Measurements from ENCODE around the gene CES4A. TPM values are rescaled to one million over a fixed set of nuclear protein-coding genes. Genes with fewer than 3 reads are reported as not detected.

CES4A gene
- total and polyA plus RNA-seq, 4 experiments from 2014 or later = 4.1 to 21.9 (median 16.0) TPM

DNA sequence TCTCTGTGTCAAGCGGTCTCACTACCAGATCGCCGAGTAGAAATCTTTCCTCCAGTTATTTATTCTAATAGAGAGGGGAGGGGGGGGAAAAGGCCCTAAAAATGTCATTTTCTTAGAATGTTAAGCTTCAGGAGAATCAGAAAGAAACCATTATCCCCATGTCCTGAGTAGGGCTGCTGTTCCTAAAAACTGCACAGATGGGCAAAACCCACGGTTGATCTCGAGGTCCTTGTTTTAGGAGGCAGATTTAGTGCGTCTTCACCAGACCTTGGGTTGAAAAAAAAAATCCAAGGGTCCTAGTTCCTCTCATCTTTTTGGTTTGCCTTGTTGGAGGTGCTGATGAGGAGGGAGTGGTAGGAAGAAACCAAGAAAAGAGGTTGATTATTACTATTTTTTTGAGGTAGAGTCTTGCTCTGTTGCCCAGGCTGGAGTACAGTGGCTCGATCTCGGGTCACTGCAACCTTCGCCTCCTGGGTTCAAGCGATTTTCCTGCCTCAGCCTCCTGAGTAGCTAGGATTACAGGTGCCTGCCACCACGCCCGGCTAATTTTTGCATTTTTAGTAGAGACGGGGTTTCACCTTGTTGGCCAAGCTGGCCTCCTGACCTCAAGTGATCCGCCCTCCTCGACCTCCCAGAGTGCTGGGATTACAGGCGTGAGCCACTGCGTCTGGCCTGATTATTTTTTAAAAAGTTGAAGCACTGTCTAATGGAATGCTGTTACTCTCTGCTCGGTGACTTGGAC is 42.0 kb downstream of the CES4A start:
- no peaks in the 10 kb centered on the region for H3K27me3 ChIP-seq (ENCODE audit: insufficient read depth, low read length)
- ChIA-PET CTCF (ENCODE audit: partially characterized antibody) (interaction anchor here (0.7 to 3.9 kb wide), 3 partner anchors 12 to 125 kb away, joined by 3 to 23 read pairs (median 3); no protein-coding TSS in a partner anchor), POLR2A (ENCODE audit: partially characterized antibody) (interaction anchor here (0.7 to 6.3 kb wide), 19 partner anchors 8 to 196 kb away, joined by 3 to 60 read pairs (median 8); partner anchors contain the start of genes B3GNT9, FBXL8, HSF4 and MATCAP1)
- Mint-ChIP-seq H3K27ac (peak overlapping the region; percentile 84 to 93 (median 90)), H3K9me3 (no peaks in the 10 kb centered on the region), H3K36me3 (peaks cover 4 to 26% of the 10 kb centered on the region in 2 donors), H3K27me3 (no peaks in the 10 kb centered on the region), H3K4me3 (peak overlapping the region; percentile 90 to 93 (median 92)), H3K4me1 (peaks cover 26 to 65% (median 48%) of the 10 kb centered on the region in 4 donors)
- peak overlapping the region; percentile 68 for H3K27ac ChIP-seq (ENCODE audit: low read depth, low read length)
- intact Hi-C loops (cut with micrococcal nuclease) = no loop called here
- H3K36me3 ChIP-seq (ENCODE audit: insufficient read depth, low read length) = no peaks in the 10 kb centered on the region
- peak overlapping the region; percentile 20 to 75 for H3K4me3 ChIP-seq (ENCODE audit: low read length in 2 of 2)
- DNase-seq = no peak
- H3K9me3 ChIP-seq (ENCODE audit: control insufficient read depth in 1 of 2, low read length in 2 of 2) = no peaks in the 10 kb centered on the region
- peaks cover 60% of the 10 kb centered on the region for H3K4me1 ChIP-seq (ENCODE audit: insufficient read depth, low read length)

DNA sequence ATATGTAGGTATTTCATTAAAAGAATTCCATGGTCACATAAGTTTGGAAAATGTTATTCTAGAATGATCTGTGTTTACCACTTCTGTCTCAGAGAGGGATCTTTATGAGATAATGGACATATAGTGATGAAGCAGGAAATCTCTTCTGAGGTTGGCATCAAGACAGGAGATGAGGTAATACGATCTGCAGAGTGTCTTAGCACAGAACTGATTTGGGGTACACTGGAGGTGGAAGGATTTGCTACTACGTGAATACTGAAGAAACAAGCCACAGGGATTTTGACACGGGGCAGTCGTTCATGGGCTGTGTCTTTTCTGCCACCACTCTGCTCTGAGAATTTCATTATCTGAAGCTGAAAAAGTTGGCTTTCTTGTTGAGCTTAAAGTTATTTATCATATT is 46.1 kb downstream of the CES4A start:
- intact Hi-C loops (cut with micrococcal nuclease) = no loop called here
- no peak overlapping the region for H3K4me3 ChIP-seq (ENCODE audit: low read length in 2 of 2)
- H3K27ac Mint-ChIP-seq = peak overlapping the region in 4 of 7 donors; percentile 6 to 71 (median 48)

DNA sequence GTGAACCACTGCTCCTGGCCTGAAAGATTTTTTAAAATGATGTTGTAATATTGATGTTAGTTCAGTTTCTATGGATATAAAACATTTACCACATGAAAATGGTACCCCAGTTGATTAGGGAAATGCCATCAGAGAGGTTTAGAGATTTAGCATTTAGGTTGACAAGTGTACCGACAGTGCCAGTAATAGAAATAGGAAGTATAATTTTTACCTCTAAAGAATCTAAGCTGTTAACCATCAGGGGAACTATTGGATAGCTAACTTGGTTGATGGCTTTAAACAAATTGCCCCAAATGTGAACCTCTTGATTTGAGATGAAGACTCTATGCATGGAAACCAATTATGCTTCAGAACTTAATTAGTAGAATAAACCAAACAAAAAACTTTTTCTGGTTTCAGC is 47.0 kb downstream of the CES4A start:
- no peak for DNase-seq
- H3K9me3 Mint-ChIP-seq = no peaks in the 10 kb centered on the region
- intact Hi-C loops (cut with micrococcal nuclease) = no loop called here
- Histone ChIP-seq H3K27ac (ENCODE audit: low read depth, low read length) (no peak overlapping the region), H3K4me1 (ENCODE audit: insufficient read depth, low read length) (peaks cover 58% of the 10 kb centered on the region), H3K36me3 (ENCODE audit: insufficient read depth, low read length) (no peaks in the 10 kb centered on the region), H3K27me3 (ENCODE audit: insufficient read depth, low read length) (no peaks in the 10 kb centered on the region), H3K4me3 (ENCODE audit: low read length in 2 of 2) (no peak overlapping the region), H3K9me3 (ENCODE audit: control insufficient read depth in 1 of 2, low read length in 2 of 2) (no peaks in the 10 kb centered on the region)
- H3K27ac Mint-ChIP-seq = peak overlapping the region in 1 of 7 donors; percentile 10
- H3K4me1 Mint-ChIP-seq = peaks cover 34 to 76% (median 50%) of the 10 kb centered on the region in 4 donors
- CTCF ChIA-PET (ENCODE audit: partially characterized antibody) = no interaction called here
- H3K27me3 Mint-ChIP-seq = no peaks in the 10 kb centered on the region
- POLR2A ChIA-PET (ENCODE audit: partially characterized antibody) = no interaction called here
- H3K36me3 Mint-ChIP-seq = peaks cover 8 to 32% of the 10 kb centered on the region in 2 donors
- peak overlapping the region in 3 of 8 donors; percentile 13 to 61 (median 21) for H3K4me3 Mint-ChIP-seq

More for the DNA sequence above, 46.1 kb downstream of the CES4A start:
- Mint-ChIP-seq H3K36me3 (peaks cover 8 to 30% of the 10 kb centered on the region in 2 donors), H3K4me1 (peaks cover 32 to 73% (median 50%) of the 10 kb centered on the region in 4 donors), H3K4me3 (peak overlapping the region in 5 of 8 donors; percentile 19 to 70 (median 41)), H3K9me3 (no peaks in the 10 kb centered on the region), H3K27me3 (no peaks in the 10 kb centered on the region)
- Histone ChIP-seq H3K27ac (ENCODE audit: low read depth, low read length) (no peak overlapping the region), H3K9me3 (ENCODE audit: control insufficient read depth in 1 of 2, low read length in 2 of 2) (no peaks in the 10 kb centered on the region), H3K4me1 (ENCODE audit: insufficient read depth, low read length) (peaks cover 62% of the 10 kb centered on the region), H3K36me3 (ENCODE audit: insufficient read depth, low read length) (no peaks in the 10 kb centered on the region), H3K27me3 (ENCODE audit: insufficient read depth, low read length) (no peaks in the 10 kb centered on the region)
- ChIA-PET POLR2A (ENCODE audit: partially characterized antibody) (no interaction called here), CTCF (ENCODE audit: partially characterized antibody) (no interaction called here)
- no peak for DNase-seq

DNA sequence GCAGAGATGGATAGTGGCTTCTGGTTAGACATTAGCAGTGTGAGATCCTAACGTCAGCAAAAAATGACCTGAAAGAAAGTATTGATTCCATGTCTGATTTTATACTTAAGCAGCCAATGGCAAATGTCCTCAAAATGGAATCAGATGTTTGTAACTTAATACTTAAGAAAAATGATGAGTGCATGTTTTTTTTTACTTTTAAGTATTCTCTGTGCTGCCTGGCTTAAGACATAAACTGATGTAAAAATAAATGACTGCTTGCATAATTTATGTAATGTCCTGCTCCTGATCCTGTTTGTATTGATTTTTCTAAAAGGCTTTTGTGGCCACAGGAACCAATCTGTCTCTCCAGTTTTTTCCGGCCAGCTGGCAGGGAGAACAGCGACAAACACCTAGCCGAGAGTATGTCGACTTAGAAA is 47.9 kb downstream of the CES4A start:
- intact Hi-C loops (cut with micrococcal nuclease) = no loop called here
- Mint-ChIP-seq H3K4me1 (peaks cover 37 to 76% (median 52%) of the 10 kb centered on the region in 4 donors), H3K27ac (peak overlapping the region in 1 of 7 donors; percentile 47), H3K36me3 (peaks cover 8 to 41% of the 10 kb centered on the region in 2 donors), H3K9me3 (no peaks in the 10 kb centered on the region), H3K27me3 (no peaks in the 10 kb centered on the region), H3K4me3 (no peak overlapping the region)
- ChIA-PET CTCF (ENCODE audit: partially characterized antibody) (no interaction called here), POLR2A (ENCODE audit: partially characterized antibody) (no interaction called here)
- no peaks in the 10 kb centered on the region for H3K9me3 ChIP-seq (ENCODE audit: control insufficient read depth in 1 of 2, low read length in 2 of 2)
- no peak for DNase-seq
- no peaks in the 10 kb centered on the region for H3K27me3 ChIP-seq (ENCODE audit: insufficient read depth, low read length)
- peaks cover 48% of the 10 kb centered on the region for H3K4me1 ChIP-seq (ENCODE audit: insufficient read depth, low read length)
- no peak overlapping the region for H3K4me3 ChIP-seq (ENCODE audit: low read length in 2 of 2)
- no peaks in the 10 kb centered on the region for H3K36me3 ChIP-seq (ENCODE audit: insufficient read depth, low read length)
- H3K27ac ChIP-seq (ENCODE audit: low read depth, low read length) = no peak overlapping the region

DNA sequence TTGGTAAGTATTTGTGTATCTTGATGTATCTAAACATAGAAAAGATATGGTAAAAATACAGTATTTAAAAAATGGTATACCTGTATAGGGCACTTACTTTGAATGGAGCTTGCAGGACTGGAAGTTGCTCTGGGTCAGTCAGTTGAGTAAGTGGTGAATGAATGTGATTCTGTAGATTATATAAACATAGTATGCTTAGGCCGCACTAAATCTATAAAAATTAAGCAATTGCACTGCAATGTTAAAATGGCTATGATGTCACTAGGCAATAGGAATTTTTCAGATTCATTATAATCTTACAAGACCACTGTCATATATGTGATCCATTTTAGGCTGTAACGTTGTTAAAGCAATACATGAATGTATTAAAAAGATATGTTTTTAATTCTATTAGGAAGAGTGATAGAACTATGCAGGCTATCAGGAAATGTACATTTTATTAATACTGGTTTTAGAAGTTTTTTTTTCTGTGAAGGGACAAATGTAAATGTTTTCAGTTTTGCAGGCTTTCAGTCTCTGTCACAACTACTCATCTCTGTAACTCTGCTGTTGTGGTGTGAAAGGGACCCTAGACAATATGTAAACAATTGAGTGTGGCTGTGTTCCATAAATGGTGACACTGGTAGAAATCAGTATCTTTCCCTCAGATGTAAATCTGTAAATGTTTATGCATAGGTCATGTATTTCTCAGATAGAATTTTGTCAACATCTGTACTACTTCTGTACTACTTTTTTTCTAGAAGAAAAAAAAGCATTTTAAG is 51.1 kb downstream of the CES4A start:
- Mint-ChIP-seq H3K4me1 (peaks cover 33 to 58% (median 40%) of the 10 kb centered on the region in 4 donors), H3K9me3 (no peaks in the 10 kb centered on the region), H3K36me3 (peaks cover 6 to 37% of the 10 kb centered on the region in 2 donors), H3K27ac (peak overlapping the region in 2 of 7 donors; percentile 13 to 29), H3K4me3 (no peak overlapping the region), H3K27me3 (no peaks in the 10 kb centered on the region)
- no peak overlapping the region for H3K4me3 ChIP-seq (ENCODE audit: low read length in 2 of 2)
- POLR2A ChIA-PET (ENCODE audit: partially characterized antibody) = interaction anchor here (1.0 to 1.3 kb wide), 2 partner anchors 9 to 10 kb away, joined by 3 to 6 read pairs; partner anchors contain the start of gene CBFB
- DNase-seq = no peak
- CTCF ChIA-PET (ENCODE audit: partially characterized antibody) = no interaction called here
- H3K27ac ChIP-seq (ENCODE audit: low read depth, low read length) = no peak overlapping the region
- H3K36me3 ChIP-seq (ENCODE audit: insufficient read depth, low read length) = no peaks in the 10 kb centered on the region
- intact Hi-C loops (cut with micrococcal nuclease) = no loop called here
- H3K27me3 ChIP-seq (ENCODE audit: insufficient read depth, low read length) = no peaks in the 10 kb centered on the region
- H3K9me3 ChIP-seq (ENCODE audit: control insufficient read depth in 1 of 2, low read length in 2 of 2) = no peaks in the 10 kb centered on the region
- peaks cover 20% of the 10 kb centered on the region for H3K4me1 ChIP-seq (ENCODE audit: insufficient read depth, low read length)

DNA sequence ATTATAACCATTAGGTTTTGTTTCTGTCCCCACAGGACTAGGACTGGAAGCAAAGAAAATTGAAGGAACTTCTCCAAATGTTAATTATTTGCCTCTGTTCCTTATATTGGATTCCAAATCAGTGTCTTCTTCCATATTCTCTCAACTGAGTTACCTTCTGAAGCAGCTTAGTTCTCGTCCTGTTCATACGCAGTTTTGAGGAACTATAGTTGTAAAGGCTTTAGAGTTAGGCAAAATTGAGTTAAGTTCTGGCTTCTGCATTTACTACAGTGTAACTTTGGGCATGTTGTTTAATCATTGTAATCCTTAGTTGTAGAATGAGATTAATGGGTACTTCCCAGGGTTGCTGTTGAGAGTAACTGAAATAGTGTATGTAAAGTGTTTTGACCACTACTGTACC is 51.8 kb downstream of the CES4A start:
- Mint-ChIP-seq H3K4me3 (no peak overlapping the region), H3K4me1 (peaks cover 29 to 51% (median 35%) of the 10 kb centered on the region in 4 donors), H3K27me3 (no peaks in the 10 kb centered on the region), H3K36me3 (peaks cover 4 to 32% of the 10 kb centered on the region in 2 donors), H3K9me3 (no peaks in the 10 kb centered on the region), H3K27ac (peak overlapping the region in 3 of 7 donors; percentile 4 to 54 (median 14))
- no peak for DNase-seq
- Histone ChIP-seq H3K4me3 (ENCODE audit: low read length in 2 of 2) (no peak overlapping the region), H3K27ac (ENCODE audit: low read depth, low read length) (no peak overlapping the region), H3K4me1 (ENCODE audit: insufficient read depth, low read length) (peaks cover 12% of the 10 kb centered on the region), H3K27me3 (ENCODE audit: insufficient read depth, low read length) (no peaks in the 10 kb centered on the region), H3K36me3 (ENCODE audit: insufficient read depth, low read length) (no peaks in the 10 kb centered on the region), H3K9me3 (ENCODE audit: control insufficient read depth in 1 of 2, low read length in 2 of 2) (no peaks in the 10 kb centered on the region)
- ChIA-PET POLR2A (ENCODE audit: partially characterized antibody) (interaction anchor here (1.0 to 1.1 kb wide), 2 partner anchors 10 to 11 kb away, joined by 3 read pairs; partner anchors contain the start of gene CBFB), CTCF (ENCODE audit: partially characterized antibody) (no interaction called here)
- intact Hi-C loops (cut with micrococcal nuclease) = no loop called here

DNA sequence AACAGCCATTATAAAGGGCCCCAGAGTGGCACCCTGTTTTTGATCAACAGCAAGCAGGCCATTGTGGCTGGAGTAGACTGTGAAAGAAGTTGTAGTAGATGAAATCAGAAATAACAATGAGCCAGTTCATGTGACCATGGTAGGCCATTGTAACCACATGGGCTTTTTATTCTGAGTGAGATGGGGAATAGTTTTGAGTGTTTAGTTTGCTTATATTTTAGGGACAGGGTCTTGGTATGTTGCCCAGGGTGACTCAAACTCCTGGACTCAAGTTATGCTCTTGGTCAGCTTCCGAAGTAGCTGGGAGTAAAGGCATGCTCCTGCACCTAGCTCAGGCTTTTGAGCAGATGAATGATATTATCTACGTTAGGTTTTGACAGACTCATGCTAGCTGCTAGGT is 52.5 kb downstream of the CES4A start:
- peaks cover 25 to 43% (median 31%) of the 10 kb centered on the region in 4 donors for H3K4me1 Mint-ChIP-seq
- DNase-seq = no peak
- H3K36me3 Mint-ChIP-seq = peaks cover 2 to 31% of the 10 kb centered on the region in 2 donors
- H3K36me3 ChIP-seq (ENCODE audit: insufficient read depth, low read length) = no peaks in the 10 kb centered on the region
- ChIA-PET POLR2A (ENCODE audit: partially characterized antibody) (interaction anchor here (1.1 kb wide), 1 partner anchor 12 kb away, joined by 3 read pairs; the partner anchor contains the start of gene CBFB), CTCF (ENCODE audit: partially characterized antibody) (interaction anchor here (0.7 to 1.2 kb wide), 4 partner anchors 13 to 92 kb away, joined by 3 read pairs; no protein-coding TSS in a partner anchor)
- H3K27ac Mint-ChIP-seq = peak overlapping the region in 4 of 7 donors; percentile 8 to 77 (median 56)
- no peaks in the 10 kb centered on the region for H3K27me3 Mint-ChIP-seq
- no peak overlapping the region for H3K27ac ChIP-seq (ENCODE audit: low read depth, low read length)
- no peak overlapping the region for H3K4me3 Mint-ChIP-seq
- intact Hi-C loops (cut with micrococcal nuclease) = no loop called here
- no peaks in the 10 kb centered on the region for H3K27me3 ChIP-seq (ENCODE audit: insufficient read depth, low read length)
- H3K9me3 ChIP-seq (ENCODE audit: control insufficient read depth in 1 of 2, low read length in 2 of 2) = no peaks in the 10 kb centered on the region
- no peak overlapping the region for H3K4me3 ChIP-seq (ENCODE audit: low read length in 2 of 2)
- H3K9me3 Mint-ChIP-seq = no peaks in the 10 kb centered on the region
- H3K4me1 ChIP-seq (ENCODE audit: insufficient read depth, low read length) = peaks cover 8% of the 10 kb centered on the region
